HEK293T (cell line): ENCODE results near the gene KIF5A.

ENCODE experiments used
- CTCF ChIA-PET: fragments of 350-600 bp; formaldehyde crosslinking; extraction: SDS; loops from one replicate; lab custom pipeline; 2021; ENCODE audit warnings: antibody characterized with exemption, inconsistent platforms; lab: Yijun Ruan, JAX
- POLR2A ChIA-PET: fragments of 350-600 bp; formaldehyde crosslinking; extraction: SDS; loops from one replicate; lab custom pipeline; 2020; ENCODE audit warnings: antibody characterized with exemption, inconsistent platforms; lab: Yijun Ruan, JAX
- DNase-seq: peaks from one replicate; pipeline ENCODE4 v3.0.0; 2012; ENCODE audit warnings: mixed read lengths; ENCODE audit errors: extremely low spot score
- ARNT ChIP-seq: fragments of 450-650 bp; IDR thresholded peaks from 2 replicates; pipeline ENCODE4 v1.6.1; 2017; ENCODE audit warnings: mild to moderate bottlenecking
- BHLHE40 ChIP-seq: fragments of 450-650 bp; IDR thresholded peaks from 2 replicates; pipeline ENCODE4 v1.6.1; 2016; ENCODE audit warnings: mild to moderate bottlenecking, moderate library complexity, borderline replicate concordance
- CTBP1 ChIP-seq: fragments of 450-650 bp; IDR thresholded peaks from 2 replicates; pipeline ENCODE4 v1.6.1; 2016; ENCODE audit warnings: borderline replicate concordance
- ELF4 ChIP-seq: fragments of 450-650 bp; IDR thresholded peaks from 2 replicates; pipeline ENCODE4 v1.6.1; 2017; ENCODE audit warnings: antibody characterized with exemption
- FOXA1 ChIP-seq: fragments of 450-650 bp; IDR thresholded peaks from 2 replicates; pipeline ENCODE4 v1.6.1; 2016; ENCODE audit warnings: mild to moderate bottlenecking
- FOXK2 ChIP-seq: fragments of 450-650 bp; IDR thresholded peaks from 2 replicates; pipeline ENCODE4 v1.6.1; 2016; ENCODE audit warnings: mild to moderate bottlenecking
- FOXM1 ChIP-seq: fragments of 450-650 bp; IDR thresholded peaks from 2 replicates; pipeline ENCODE4 v1.6.1; 2017; ENCODE audit warnings: mild to moderate bottlenecking, borderline replicate concordance
- HDGF ChIP-seq: fragments of 450-650 bp; IDR thresholded peaks from 2 replicates; pipeline ENCODE4 v1.6.1; 2017; ENCODE audit warnings: antibody characterized with exemption, borderline replicate concordance
- L3MBTL2 ChIP-seq: fragments of 450-650 bp; conservative IDR thresholded peaks from 2 replicates; pipeline ENCODE4 v1.6.1; 2016; ENCODE audit warnings: mild to moderate bottlenecking
- LEF1 ChIP-seq: fragments of 450-650 bp; IDR thresholded peaks from 2 replicates; pipeline ENCODE4 v1.6.1; 2017; ENCODE audit warnings: mild to moderate bottlenecking, borderline replicate concordance
- NFRKB ChIP-seq: fragments of 450-650 bp; IDR thresholded peaks from 2 replicates; pipeline ENCODE4 v1.6.1; 2016; ENCODE audit warnings: mild to moderate bottlenecking, moderate library complexity
- SP1 ChIP-seq: fragments of 450-650 bp; IDR thresholded peaks from 2 replicates; pipeline ENCODE4 v1.6.1; 2017
- SUZ12 ChIP-seq: fragments of 450-650 bp; IDR thresholded peaks from 2 replicates; pipeline ENCODE4 v1.6.1; 2016; ENCODE audit warnings: mild to moderate bottlenecking
- TARDBP ChIP-seq: fragments of 450-650 bp; IDR thresholded peaks from 2 replicates; pipeline ENCODE4 v1.6.1; 2016
- ZNF384 ChIP-seq: fragments of 450-650 bp; IDR thresholded peaks from 2 replicates; pipeline ENCODE4 v1.6.1; 2016
- TF ChIP-seq, protein P1 (sequence below): fragments of 450-650 bp; IDR thresholded peaks from 2 replicates; pipeline ENCODE4 v1.6.1; 2016

Gene KIF5A

GRCh38 chr12:57536597-57536942, 13.3 kb upstream of the KIF5A start:
- ChIA-PET POLR2A (interaction anchor here (0.9 to 3.4 kb wide), 2 partner anchors 11 to 13 kb away, joined by 3 to 12 read pairs; no protein-coding TSS in a partner anchor), CTCF (no interaction called here)
- DNase-seq = no peak
- TF ChIP-seq ZNF384 (no peak), FOXK2 (no peak), ARNT (no peak), HDGF (no peak), SUZ12 (no peak), TARDBP (no peak), FOXA1 (no peak)

DNA sequence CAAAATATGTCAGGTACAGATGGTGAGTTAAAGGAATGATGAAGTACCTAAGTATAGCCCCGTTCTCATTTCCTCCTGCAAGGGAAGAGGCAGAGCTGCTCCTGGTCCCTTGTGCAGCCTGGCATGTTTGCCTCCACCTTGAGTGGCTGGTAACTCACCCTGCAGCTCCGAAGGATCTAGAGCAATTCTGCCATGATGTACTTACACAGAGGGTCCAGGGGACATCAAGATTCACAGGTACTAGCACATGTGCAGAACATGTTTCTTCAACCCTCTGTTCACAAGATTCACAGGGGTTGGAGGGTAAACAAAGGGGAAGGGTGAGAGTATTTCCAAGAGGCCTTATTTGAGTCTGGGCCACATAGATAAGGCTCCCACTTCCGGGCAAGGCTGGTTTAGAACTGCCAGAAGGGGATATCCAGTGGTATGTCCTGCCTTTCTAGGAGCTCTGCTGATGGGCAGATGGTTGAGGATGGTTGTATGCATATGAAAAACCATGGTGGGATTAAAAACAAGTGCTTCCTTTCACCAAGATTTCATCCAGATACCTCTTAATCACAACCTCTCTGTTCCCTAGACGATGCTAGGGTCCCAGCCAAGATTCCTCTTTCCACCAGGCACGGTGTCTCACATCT, 10.6 kb upstream of the KIF5A start:
- POLR2A ChIA-PET = interaction anchor here (0.9 to 3.4 kb wide), 2 partner anchors 16 to 19 kb away, joined by 3 to 12 read pairs; partner anchors contain the start of gene DDIT3
- CTCF ChIA-PET = interaction anchor here (0.6 kb wide), 1 partner anchor 35 kb away, joined by 3 read pairs; no protein-coding TSS in a partner anchor
- TF ChIP-seq FOXM1 = no peak
- no peak for DNase-seq

- TF ChIP-seq L3MBTL2 (no peak), FOXK2 (no peak), HDGF (no peak), BHLHE40 (no peak), TARDBP (no peak), ZNF384 (no peak), LEF1 (no peak), NFRKB (no peak), ELF4 (no peak), SP1 (no peak), FOXM1 (no peak), FOXA1 (no peak), CTBP1 (no peak), SUZ12 (no peak), ARNT (no peak)
- TF ChIP-seq, protein P1, sequence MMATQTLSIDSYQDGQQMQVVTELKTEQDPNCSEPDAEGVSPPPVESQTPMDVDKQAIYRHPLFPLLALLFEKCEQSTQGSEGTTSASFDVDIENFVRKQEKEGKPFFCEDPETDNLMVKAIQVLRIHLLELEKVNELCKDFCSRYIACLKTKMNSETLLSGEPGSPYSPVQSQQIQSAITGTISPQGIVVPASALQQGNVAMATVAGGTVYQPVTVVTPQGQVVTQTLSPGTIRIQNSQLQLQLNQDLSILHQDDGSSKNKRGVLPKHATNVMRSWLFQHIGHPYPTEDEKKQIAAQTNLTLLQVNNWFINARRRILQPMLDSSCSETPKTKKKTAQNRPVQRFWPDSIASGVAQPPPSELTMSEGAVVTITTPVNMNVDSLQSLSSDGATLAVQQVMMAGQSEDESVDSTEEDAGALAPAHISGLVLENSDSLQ = no peak
- ChIA-PET CTCF (no interaction called here), POLR2A (interaction anchor here (1.6 kb wide), 1 partner anchor 8 kb away, joined by 4 read pairs; no protein-coding TSS in a partner anchor)
- no peak for DNase-seq
Observed at GRCh38 chr12:57541001-57541400, 8.8 kb upstream of the KIF5A start.

GRCh38 chr12:57541717-57542116, 8.1 kb upstream of the KIF5A start:
- POLR2A ChIA-PET = interaction anchor here (1.6 kb wide), 1 partner anchor 9 kb away, joined by 4 read pairs; no protein-coding TSS in a partner anchor
- CTCF ChIA-PET = no interaction called here

DNA sequence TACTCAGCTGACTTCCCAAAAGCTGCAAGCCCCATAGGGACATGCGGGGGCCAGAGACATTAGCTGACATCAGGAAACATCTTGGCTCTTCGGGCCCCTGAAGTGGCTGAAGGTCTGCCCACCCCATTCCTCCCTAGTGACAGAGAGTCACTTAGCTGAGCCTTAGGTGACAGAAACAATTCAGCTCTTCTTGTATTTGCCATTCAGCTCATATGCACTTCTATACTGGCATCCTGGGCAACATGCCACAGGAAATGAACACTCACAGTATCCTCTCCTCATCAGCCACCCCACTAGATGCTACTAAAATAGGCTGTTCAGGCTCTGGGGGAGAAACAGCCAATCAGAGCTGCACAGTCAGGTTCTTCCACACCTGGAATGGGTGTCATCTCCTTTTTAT, 6.3 kb upstream of the KIF5A start:
- CTCF ChIA-PET = no interaction called here
- TF ChIP-seq BHLHE40 (no peak), CTBP1 (no peak), SP1 (no peak)
- POLR2A ChIA-PET = interaction anchor here (0.9 to 1.6 kb wide), 2 partner anchors 23 to 24 kb away, joined by 3 to 4 read pairs; partner anchors contain the start of gene DDIT3
- no peak for DNase-seq

More at GRCh38 chr12:57541717-57542116, 8.1 kb upstream of the KIF5A start:
- TF ChIP-seq TARDBP = no peak
- no peak for TF ChIP-seq ARNT
- DNase-seq = no peak

DNA sequence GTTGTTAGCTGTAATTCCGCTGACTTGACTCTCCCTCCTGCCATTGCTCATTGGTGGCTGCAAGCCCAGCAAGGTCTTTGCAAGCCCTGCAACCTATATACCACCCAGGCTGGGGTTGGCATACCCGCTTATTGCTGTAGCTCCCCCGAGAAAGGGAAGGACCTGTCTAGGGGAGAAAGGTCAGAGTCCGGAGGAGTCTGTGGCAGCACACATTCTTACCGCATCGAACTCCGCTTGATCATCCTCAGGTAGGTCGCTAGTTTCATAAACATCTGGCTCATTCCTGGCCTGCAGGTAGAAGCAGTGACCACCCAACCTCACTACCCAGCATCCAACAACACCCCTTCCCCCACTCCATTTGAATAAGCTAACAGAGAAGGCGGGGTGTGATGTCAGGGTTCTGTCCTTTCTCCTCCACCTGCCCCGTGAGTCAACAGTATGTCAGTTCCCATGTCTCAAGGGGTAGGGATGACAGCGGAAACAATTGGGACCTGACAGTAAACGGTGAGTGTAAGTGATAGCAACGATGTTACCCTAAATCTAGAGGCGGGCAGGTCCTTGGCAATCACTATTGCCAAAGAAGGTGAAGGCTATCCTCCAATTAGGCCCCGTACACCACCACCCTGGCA, 3.9 kb upstream of the KIF5A start:
- no peak for DNase-seq
- ChIA-PET CTCF (no interaction called here), POLR2A (interaction anchor here (0.7 to 3.1 kb wide), 9 partner anchors 8 to 198 kb away, joined by 3 to 20 read pairs (median 5); partner anchors contain the start of gene DDIT3)
- no peak for TF ChIP-seq HDGF
- no peak for TF ChIP-seq ELF4
- TF ChIP-seq, protein P1 = no peak
- no peak for TF ChIP-seq LEF1
- no peak for TF ChIP-seq TARDBP
- no peak for TF ChIP-seq ARNT
- no peak for TF ChIP-seq BHLHE40
- TF ChIP-seq CTBP1 = no peak
- no peak for TF ChIP-seq ZNF384
- no peak for TF ChIP-seq SP1
- TF ChIP-seq FOXA1 = no peak
- TF ChIP-seq FOXK2 = no peak
- no peak for TF ChIP-seq SUZ12
- no peak for TF ChIP-seq FOXM1
